A549 (cell line): ENCODE measurements around the gene OTOP2.

Source experiments
- CBX8 ChIP-seq: fragments of 200-600 bp; sonication (generic); IDR thresholded peaks from 2 replicates; pipeline ENCODE4 v1.6.1; 2016
- EHMT2 ChIP-seq: fragments of 200-600 bp; sonication (generic); IDR thresholded peaks from 2 replicates; pipeline ENCODE4 v1.6.1; 2016; ENCODE audit warnings: antibody characterized with exemption, low read depth, mild to moderate bottlenecking, moderate library complexity
- EP300 ChIP-seq, 2 experiments: fragments of >200 bp; sonication (Bioruptor Twin); formaldehyde crosslinking; IDR thresholded peaks; 2 replicates in 1 of 2; 3 replicates in 1 of 2; pipeline ENCODE4 v1.6.1; 2016 to 2017
- HDAC2 ChIP-seq: fragments of 200-600 bp; sonication (generic); IDR thresholded peaks from 2 replicates; pipeline ENCODE4 v1.6.1; 2016
- NPAS2 ChIP-seq: fragments of 250-450 bp; sonication (Bioruptor Pico); IDR thresholded peaks from 2 replicates; pipeline ENCODE4 v1.8.0; 2022; ENCODE audit warnings: mild to moderate bottlenecking, moderate library complexity, borderline replicate concordance
- POLR2A ChIP-seq: IDR thresholded peaks from 2 replicates; pipeline ENCODE4 v1.6.1; 2012; ENCODE audit warnings: mild to moderate bottlenecking, low read length
- SMC3 ChIP-seq: fragments of >200 bp; sonication (Bioruptor Twin); formaldehyde crosslinking; IDR thresholded peaks from 3 replicates; pipeline ENCODE4 v1.6.1; 2018; ENCODE audit warnings: inconsistent platforms
- TF ChIP-seq, protein P1 (sequence below): fragments of >200 bp; sonication (Bioruptor Twin); formaldehyde crosslinking; IDR thresholded peaks from 3 replicates; pipeline ENCODE4 v1.5.1; 2016

- TF ChIP-seq CBX8 (no peak), EHMT2 (no peak), POLR2A (no peak), HDAC2 (no peak), EP300 (IDR thresholded peaks at IDR 0.05) (no peak), NPAS2 (CRISPR knock-in tag) (no peak), SMC3 (no peak)
- TF ChIP-seq, protein P1, sequence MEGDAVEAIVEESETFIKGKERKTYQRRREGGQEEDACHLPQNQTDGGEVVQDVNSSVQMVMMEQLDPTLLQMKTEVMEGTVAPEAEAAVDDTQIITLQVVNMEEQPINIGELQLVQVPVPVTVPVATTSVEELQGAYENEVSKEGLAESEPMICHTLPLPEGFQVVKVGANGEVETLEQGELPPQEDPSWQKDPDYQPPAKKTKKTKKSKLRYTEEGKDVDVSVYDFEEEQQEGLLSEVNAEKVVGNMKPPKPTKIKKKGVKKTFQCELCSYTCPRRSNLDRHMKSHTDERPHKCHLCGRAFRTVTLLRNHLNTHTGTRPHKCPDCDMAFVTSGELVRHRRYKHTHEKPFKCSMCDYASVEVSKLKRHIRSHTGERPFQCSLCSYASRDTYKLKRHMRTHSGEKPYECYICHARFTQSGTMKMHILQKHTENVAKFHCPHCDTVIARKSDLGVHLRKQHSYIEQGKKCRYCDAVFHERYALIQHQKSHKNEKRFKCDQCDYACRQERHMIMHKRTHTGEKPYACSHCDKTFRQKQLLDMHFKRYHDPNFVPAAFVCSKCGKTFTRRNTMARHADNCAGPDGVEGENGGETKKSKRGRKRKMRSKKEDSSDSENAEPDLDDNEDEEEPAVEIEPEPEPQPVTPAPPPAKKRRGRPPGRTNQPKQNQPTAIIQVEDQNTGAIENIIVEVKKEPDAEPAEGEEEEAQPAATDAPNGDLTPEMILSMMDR = no peak
Observed at GRCh38 chr17:74954115-74954514, 30.0 kb downstream of the OTOP2 start.
